Measurements from ENCODE around the gene CEP295NL.

DNA sequence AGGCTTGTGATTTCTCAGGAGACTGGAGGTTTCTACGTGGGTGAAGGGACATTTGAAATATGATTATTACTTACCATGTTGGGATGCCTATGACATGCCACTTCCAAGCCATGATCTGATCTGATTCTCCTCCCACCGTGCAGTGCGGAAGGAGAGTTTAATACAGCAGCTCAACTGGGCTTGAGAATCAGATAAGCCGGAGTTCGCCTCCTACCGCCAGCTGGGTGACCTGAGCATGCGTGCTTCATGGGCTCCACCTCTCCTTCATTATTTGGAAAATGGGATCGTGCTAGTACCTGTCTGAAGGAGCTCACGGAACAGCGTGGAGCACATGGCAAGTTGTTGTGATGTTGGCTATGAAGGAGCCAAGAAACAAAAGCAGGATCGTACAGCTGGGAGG, 34.6 kb upstream of the CEP295NL start:
- no peak for TF ChIP-seq POLR2A (IDR thresholded peaks at IDR 0.05)
- TF ChIP-seq CTCF (IDR thresholded peaks at IDR 0.05) = no peak

Measured in gastroesophageal sphincter (tissue), 3 donors.